OCI-LY7 (cell line): ENCODE data around the gene FAM107B.

Experiments used
- EZH2phosphoT487 ChIP-seq: fragments of 200-600 bp; sonication (generic); IDR thresholded peaks from 2 replicates; pipeline ENCODE4 v1.6.1; 2018; ENCODE audit warnings: low read depth, borderline replicate concordance, mild to moderate bottlenecking, mixed run types, antibody characterized with exemption, low read length, moderate library complexity, mixed read lengths
- TF ChIP-seq, protein P1 (sequence below): fragments of 200-600 bp; sonication (generic); conservative IDR thresholded peaks from 2 replicates; pipeline ENCODE4 v1.5.1; 2014; ENCODE audit warnings: mild to moderate bottlenecking, antibody characterized with exemption, low read length, moderate library complexity, mixed read lengths

- TF ChIP-seq, protein P1, sequence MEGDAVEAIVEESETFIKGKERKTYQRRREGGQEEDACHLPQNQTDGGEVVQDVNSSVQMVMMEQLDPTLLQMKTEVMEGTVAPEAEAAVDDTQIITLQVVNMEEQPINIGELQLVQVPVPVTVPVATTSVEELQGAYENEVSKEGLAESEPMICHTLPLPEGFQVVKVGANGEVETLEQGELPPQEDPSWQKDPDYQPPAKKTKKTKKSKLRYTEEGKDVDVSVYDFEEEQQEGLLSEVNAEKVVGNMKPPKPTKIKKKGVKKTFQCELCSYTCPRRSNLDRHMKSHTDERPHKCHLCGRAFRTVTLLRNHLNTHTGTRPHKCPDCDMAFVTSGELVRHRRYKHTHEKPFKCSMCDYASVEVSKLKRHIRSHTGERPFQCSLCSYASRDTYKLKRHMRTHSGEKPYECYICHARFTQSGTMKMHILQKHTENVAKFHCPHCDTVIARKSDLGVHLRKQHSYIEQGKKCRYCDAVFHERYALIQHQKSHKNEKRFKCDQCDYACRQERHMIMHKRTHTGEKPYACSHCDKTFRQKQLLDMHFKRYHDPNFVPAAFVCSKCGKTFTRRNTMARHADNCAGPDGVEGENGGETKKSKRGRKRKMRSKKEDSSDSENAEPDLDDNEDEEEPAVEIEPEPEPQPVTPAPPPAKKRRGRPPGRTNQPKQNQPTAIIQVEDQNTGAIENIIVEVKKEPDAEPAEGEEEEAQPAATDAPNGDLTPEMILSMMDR: no peak
- TF ChIP-seq EZH2phosphoT487: no peak
Observed at GRCh38 chr10:14565199-14565598, 209.5 kb downstream of the FAM107B start.
